ENCODE results near the gene CDH5.

DNA sequence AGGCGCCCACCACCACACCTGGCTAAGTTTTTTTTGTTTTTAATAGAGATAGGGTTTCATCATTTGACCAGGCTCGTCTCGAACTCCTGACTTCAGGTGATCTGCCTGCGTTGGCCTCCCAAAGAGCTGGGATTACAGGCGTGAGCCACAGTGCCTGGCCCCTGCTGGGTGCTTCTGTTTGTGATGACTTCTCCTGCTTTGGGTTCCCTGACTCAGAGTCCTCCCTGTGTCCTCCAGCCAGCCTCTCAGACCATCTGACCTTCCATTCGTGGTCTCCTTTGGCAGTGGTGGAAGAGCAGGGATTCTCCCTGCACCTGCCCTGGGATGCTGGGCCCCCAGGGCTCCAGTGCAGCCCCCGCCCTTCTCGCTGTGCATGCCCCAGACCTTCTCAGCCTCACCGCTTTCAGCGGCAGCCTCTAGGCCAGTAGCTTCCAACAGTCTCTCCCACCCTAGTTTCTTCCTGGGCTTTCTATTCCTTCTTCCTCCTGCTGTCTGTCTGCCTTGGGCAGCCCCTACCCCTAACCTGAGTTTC is 73.8 kb downstream of the CDH5 start:
- no peak for TF ChIP-seq EZH2 (IDR thresholded peaks at IDR 0.05; ENCODE audit: insufficient read depth, poor library complexity, severe bottlenecking)
- TF ChIP-seq EZH2phosphoT487 (IDR thresholded peaks at IDR 0.05; ENCODE audit: insufficient read depth, low read depth), result no peak
